Ovary (tissue), 3 donors: ENCODE results near the gene FRG2B.
"Not testable (repeated sequence)": the region's sequence is repeated elsewhere in the genome, so short reads cannot be mapped to it uniquely, and the experiment has no call there.

Source experiments
- POLR2A ChIP-seq: fragments of 450-650 bp; IDR thresholded peaks from one replicate; pipeline ENCODE4 v1.6.1; 2017; ENCODE audit warnings: antibody characterized with exemption, mild to moderate bottlenecking, moderate library complexity
- TF ChIP-seq, protein P1 (sequence below), 3 donors: fragments of 450-650 bp in 2 of 3; fragments of 200-600 bp in 1 of 3; IDR thresholded peaks; one replicate each; pipeline versions ENCODE4 v1.5.1 to v1.8.0; 2016 to 2022; ENCODE audit warnings: antibody characterized with exemption in 3 of 3, mild to moderate bottlenecking in 1 of 3
- donor health status: DM: no; HTN: no; CAD: no.

DNA sequence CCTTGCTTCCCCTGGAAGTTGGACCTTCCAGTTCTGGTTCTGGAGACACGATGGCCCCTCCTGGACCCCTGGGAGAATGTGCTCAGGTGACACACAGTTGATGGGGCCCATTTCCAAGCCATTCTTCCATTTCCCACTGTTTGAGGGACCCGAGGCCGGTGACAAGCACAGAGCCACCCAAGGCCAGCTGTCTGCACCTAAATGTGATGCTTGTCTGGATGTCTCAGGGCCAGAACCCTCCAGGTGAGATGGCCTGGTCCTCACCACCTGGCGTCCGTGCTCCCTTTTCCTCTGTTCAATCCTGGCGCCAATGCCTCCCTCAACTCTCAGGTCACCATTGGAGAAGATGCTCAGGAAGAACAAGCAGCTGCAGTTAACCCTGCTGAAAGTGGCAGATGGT is 33.9 kb upstream of the FRG2B start:
- TF ChIP-seq POLR2A: not testable (repeated sequence)
- TF ChIP-seq, protein P1, sequence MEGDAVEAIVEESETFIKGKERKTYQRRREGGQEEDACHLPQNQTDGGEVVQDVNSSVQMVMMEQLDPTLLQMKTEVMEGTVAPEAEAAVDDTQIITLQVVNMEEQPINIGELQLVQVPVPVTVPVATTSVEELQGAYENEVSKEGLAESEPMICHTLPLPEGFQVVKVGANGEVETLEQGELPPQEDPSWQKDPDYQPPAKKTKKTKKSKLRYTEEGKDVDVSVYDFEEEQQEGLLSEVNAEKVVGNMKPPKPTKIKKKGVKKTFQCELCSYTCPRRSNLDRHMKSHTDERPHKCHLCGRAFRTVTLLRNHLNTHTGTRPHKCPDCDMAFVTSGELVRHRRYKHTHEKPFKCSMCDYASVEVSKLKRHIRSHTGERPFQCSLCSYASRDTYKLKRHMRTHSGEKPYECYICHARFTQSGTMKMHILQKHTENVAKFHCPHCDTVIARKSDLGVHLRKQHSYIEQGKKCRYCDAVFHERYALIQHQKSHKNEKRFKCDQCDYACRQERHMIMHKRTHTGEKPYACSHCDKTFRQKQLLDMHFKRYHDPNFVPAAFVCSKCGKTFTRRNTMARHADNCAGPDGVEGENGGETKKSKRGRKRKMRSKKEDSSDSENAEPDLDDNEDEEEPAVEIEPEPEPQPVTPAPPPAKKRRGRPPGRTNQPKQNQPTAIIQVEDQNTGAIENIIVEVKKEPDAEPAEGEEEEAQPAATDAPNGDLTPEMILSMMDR (IDR thresholded peaks at IDR 0.05): not testable (repeated sequence)
